ENCODE results near the gene HPGD. TPM values are rescaled to one million over a fixed set of nuclear protein-coding genes. Genes with fewer than 3 reads are reported as not detected.

HPGD gene
- total and polyA plus RNA-seq, 7 experiments from 2014 or later = 2.5 to 13.5 (median 6.3) TPM

Other genes with a start within 250 kb of the HPGD start
- 10 to 100 TPM; 10.4 to 25.7 (median 23.3) TPM for gene FBXO8, start 238.8 kb downstream of the HPGD start, total RNA-seq
- gene FBXO8, start 238.8 kb downstream of the HPGD start, polyA plus RNA-seq = 10 to 100 TPM; 13.8 to 17.3 TPM
- gene CEP44, start 238.6 kb downstream of the HPGD start, total RNA-seq = 10 to 100 TPM; 15.7 to 28.2 (median 18.1) TPM
- 1 to 10 TPM; 6.4 to 7.8 TPM for gene CEP44, start 238.6 kb downstream of the HPGD start, polyA plus RNA-seq

Measured in naive thymus-derived CD4-positive, alpha-beta T cell (primary cell).